ENCODE data around the gene NTSR1.
A peak's percentile ranks its signal among the peaks of the same experiment; 100 is the strongest.

The NTSR1 gene

GRCh38 chr20:62663145-62664018 is 45.3 kb upstream of the NTSR1 start:
- H3K27ac ChIP-seq: no peak overlapping the region

DNA sequence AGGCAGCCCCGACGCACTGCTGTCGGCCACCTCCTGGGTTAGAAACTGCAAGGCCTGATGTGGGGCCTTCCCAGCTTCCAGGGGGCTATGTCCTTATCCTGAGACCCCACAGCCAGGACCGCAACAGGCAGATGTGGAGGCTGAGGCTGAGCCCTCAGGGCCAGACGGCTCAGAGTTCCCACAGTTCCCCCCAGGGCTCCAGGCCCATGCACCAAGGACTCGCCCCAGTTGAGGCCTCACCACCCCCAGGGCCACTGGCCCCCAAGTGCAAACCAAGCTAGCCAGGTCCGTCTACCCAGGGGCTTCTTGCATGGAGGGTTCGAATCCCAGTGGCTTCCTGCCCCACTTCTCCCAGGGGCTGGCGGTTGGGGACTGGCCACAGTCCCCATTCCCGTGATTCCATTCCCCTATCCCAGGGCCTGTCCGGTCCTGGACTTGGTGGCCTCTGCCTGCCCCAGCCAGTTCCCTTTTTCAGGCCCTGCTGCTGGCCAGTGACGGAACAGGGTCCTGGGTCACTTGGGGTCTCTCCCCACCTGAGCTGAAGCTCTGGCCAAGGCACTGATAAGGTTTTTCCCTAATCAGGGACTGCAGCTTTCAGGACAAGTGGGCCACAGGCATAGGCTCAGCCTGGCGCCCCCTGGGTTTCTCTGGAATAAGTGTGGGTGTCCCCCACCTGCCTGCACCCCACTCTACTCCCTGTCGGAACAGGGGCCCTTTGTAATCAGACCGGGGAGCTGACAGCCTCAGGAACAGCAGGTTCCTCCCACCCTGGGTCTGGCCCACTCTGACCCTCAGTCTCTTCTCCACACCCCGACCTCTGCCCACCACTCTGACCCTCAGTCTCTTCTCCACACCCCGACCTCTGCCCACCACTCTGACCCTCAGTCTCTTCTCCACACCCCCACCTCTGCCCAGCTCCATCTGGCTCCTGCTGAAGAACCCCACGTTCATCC is 44.3 kb upstream of the NTSR1 start:
- H3K27ac ChIP-seq: no peak overlapping the region
- no peak for TF ChIP-seq CTCF (IDR thresholded peaks at IDR 0.05)
- TF ChIP-seq ZFX (IDR thresholded peaks at IDR 0.05; ENCODE audit: borderline replicate concordance): no peak

More at GRCh38 chr20:62663145-62664018, 45.3 kb upstream of the NTSR1 start:
- TF ChIP-seq CTCF (IDR thresholded peaks at IDR 0.05) (no peak), ZFX (IDR thresholded peaks at IDR 0.05; ENCODE audit: borderline replicate concordance) (no peak)

DNA sequence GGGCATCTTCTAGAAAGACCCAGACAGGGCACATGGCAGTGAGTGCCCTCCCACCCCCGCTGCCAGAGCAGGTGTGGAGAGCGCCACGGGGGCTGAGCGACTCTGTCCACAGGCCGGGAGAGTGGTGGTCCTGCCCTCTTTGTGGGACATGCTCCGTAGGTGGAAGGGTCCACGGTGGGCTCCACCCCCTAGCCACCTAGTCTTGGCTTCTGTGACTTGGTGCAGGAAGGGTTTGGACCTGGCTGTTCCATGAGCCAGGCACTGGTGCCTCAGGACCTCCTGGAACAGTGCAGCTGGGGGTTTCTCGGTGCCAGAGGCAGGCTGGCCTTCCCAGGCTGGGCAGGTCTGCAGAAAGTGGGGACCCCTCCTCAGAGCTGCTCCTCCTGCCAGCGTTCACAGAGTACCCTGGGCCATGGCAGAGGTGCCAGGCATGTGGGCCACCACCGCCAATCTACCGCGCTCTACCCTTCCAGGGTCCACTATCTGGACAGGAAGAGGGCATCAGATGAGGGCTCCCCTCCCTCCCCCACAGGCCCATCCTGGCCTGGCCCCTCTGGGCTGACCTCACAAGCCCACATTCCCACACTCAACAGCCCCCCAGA is 43.4 kb upstream of the NTSR1 start:
- TF ChIP-seq ZFX (IDR thresholded peaks at IDR 0.05; ENCODE audit: borderline replicate concordance) (no peak), CTCF (IDR thresholded peaks at IDR 0.05) (no peak)
- no peak overlapping the region for H3K27ac ChIP-seq

DNA sequence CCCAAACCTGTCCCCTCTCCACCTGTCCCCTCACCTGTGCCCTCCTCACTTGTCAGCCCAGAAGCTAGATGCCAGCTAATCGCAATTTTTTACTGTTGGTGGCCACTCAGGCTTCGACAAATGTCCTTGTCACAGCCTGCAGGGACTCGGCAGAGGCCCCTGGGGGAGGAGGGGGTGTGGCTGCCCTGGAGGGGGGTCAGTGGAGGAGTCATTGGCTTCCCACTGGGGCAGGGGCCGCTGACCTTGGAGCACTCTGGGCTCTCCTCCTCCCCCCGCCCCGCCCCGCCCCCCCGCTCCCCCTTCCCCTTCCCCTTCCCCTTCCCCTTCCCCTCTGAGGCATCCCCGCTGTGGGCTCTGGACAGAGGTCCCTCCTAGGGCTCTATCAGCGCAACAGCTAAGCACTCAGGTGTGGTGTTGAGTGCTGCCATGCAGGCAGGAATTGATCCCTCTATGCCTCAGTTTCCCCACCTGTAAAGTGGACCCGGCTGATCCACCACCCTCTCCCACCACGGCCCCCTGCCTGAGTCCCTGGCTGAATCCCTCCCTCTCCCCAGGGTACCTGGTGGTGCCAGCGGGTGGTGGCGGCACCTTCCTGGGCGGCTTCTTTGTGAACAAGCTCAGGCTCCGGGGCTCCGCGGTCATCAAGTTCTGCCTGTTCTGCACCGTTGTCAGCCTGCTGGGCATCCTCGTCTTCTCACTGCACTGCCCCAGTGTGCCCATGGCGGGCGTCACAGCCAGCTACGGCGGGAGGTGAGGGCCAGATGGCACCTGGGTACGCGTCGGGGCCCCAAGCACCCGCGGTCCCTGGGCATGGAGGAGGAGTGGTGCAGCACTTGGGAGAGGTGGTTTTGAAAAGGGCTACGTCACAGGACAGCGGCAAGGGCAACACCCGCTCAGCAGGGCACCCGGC is 42.6 kb upstream of the NTSR1 start:
- TF ChIP-seq ZFX (IDR thresholded peaks at IDR 0.05; ENCODE audit: borderline replicate concordance) (no peak), CTCF (IDR thresholded peaks at IDR 0.05) (no peak)
- H3K27ac ChIP-seq: no peak overlapping the region

DNA sequence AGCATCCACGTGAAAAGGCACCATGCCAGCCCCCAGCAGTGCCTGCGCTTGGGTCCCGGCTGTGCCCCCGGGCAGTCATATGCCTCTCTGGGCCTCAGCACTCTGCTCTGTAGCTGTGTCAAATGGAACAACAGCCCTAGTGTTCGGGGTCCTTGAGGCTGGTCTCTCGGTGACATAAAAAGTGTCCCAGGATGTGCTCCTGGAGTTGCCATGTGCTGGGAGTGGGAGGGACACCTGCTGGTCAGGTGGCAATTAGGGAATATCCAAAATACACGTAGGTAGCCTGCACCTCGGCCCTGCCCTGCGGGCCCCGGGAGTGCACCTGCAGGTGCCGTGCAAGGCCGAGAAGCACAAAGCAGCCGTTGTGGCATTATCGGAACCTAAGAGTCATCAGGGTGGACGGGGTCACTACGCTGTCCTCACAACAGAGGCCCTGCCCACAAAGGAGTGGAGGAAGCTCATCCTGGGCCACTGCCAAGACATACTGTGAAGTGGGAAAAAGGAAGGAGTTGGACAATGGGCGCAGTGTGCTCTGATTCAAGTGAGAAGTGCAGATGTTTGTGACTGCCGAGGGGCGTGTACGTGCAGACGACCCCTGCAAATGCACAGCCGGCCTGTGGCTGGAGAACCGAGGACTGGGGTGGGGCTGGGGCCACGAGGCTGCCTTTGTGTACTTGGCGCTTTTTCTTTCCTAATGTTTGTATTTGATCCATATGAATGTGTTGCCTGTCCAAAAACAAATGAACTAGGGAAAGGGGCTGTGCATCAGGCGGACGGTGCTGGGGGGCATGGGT is 41.7 kb upstream of the NTSR1 start:
- no peak overlapping the region for H3K27ac ChIP-seq
- TF ChIP-seq CTCF (IDR thresholded peaks at IDR 0.05) (0 out of 2 replicates have a peak, but pooled peaks have one; percentile 9), ZFX (IDR thresholded peaks at IDR 0.05; ENCODE audit: borderline replicate concordance) (no peak)
